HUES64 (cell line): ENCODE results near the gene PDLIM7.

Experiments
- H3K27ac ChIP-seq: 2 replicates; pipeline ENCODE4 v1.7.0; 2013; ENCODE audit warnings: low read depth, low read length, inconsistent platforms
- H3K27me3 ChIP-seq: 2 replicates; pipeline ENCODE4 v1.6.1; 2013; ENCODE audit warnings: mild to moderate bottlenecking, low read length; ENCODE audit not compliant: insufficient read depth
- H3K36me3 ChIP-seq: 2 replicates; pipeline ENCODE4 v1.6.1; 2013; ENCODE audit warnings: mild to moderate bottlenecking, low read length; ENCODE audit not compliant: insufficient read depth
- H3K4me1 ChIP-seq: 2 replicates; pipeline ENCODE4 v1.6.1; 2013; ENCODE audit warnings: mild to moderate bottlenecking, low read length, moderate library complexity; ENCODE audit not compliant: insufficient read depth
- H3K4me3 ChIP-seq: 2 replicates; pipeline ENCODE4 v1.5.1; 2013; ENCODE audit warnings: mild to moderate bottlenecking, low read length, moderate library complexity
- H3K9ac ChIP-seq: 2 replicates; pipeline ENCODE4 v1.6.1; 2013; ENCODE audit warnings: mild to moderate bottlenecking, low read depth, low read length
- H3K9me3 ChIP-seq: 2 replicates; pipeline ENCODE4 v1.6.1; 2013; ENCODE audit warnings: low read depth, low read length; ENCODE audit not compliant: insufficient read depth
- WGBS: fragments of 150-250, 120-280 bp; methylation state at CpG from one replicate; pipeline ENCODE4 v1.1.7; 2013; ENCODE audit warnings: missing lambda C conversion rate; 5-methylcytosine and 5-hydroxymethylcytosine counted together

Gene PDLIM7

DNA sequence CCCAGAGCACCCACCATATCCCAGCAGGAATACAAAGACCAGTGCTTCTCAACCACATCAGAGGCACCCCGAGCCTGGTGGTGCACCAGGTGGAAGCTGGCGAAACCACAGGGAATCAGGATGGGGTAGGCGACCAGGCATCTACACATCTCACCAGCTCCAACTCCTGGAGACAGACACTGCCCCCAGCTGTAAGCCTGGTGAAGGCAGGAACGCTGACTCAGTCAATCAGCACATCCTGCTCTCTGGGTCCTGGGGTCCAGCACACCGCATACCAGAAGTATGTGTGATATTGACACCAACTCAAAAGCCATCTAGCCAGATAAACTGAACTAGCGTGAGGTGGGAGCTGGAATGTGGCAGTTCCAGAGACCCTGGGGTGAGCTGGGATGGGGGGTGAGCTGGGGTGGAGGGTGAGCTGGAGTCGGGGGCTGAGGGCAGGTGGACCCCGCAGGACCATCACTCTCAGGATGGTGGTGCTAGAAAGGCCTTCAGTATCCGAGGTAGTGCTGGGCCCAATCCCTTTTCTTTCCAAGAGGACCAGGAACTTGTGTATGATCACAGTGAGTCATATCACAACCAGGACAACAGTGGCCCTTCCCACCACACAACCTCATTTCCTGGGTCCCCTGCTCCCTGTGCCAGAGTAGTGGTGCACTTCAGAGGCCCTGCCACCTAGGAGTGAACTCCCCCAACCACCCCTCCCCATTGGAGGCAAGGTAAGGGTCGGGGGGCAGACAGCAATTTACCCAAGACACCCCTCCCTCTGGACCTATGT, 26.5 kb downstream of the PDLIM7 start:
- no peak overlapping the region for H3K27ac ChIP-seq
- no peak overlapping the region for H3K9ac ChIP-seq
- peaks cover 40% of the 10 kb centered on the region for H3K4me1 ChIP-seq
- H3K36me3 ChIP-seq = peaks cover 60% of the 10 kb centered on the region
- H3K9me3 ChIP-seq = no peaks in the 10 kb centered on the region
- 88% methylated on average over 10 of the region's 10 CpGs for WGBS
- peak overlapping the region; percentile 98; the same call in 1 of the 2 replicates for H3K4me3 ChIP-seq
- H3K27me3 ChIP-seq = no peaks in the 10 kb centered on the region

DNA sequence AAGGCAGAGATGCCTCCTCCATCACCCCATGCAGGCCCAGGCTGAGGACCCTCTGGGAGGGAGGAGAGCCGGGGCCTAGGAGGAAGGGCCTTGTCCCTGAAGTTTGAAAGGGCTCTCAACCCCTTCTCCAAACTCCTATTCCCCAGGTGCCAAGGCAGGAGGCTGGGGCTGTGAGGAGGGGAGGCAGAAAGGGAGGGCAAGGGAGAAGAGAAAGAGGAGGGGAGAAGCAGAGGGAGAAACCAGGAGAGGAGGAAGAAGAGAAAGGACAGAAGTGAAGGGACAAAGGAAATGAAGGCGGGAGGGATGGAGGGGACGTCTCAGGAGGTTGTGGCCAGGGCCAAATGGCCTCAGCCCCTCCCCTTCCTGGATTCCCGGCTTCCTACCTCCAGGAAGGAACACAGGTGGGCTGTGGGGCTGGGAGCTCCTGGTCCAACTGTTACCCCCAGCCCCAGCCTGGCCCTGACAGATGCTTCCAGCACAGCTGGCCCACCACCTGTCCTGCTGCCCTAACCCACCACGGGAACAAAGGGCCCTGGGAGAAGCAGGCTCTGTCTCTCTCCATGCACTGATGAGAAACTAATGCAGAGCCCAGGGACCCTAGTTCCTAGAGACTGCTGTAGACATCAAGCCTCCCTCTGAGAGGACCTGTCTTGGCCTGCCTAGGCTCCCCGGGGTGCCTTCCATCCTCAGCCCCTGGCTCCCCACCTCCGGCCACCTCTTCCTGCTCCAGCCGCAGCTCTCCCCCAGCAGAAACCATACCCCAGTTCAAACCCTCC, 27.5 kb downstream of the PDLIM7 start:
- 0 out of 2 replicates have a peak overlapping the region, but pooled peaks have one; percentile 0 for H3K4me3 ChIP-seq
- no peaks in the 10 kb centered on the region for H3K27me3 ChIP-seq
- peak overlapping the region; percentile 65 for H3K27ac ChIP-seq
- H3K36me3 ChIP-seq = peaks cover 70% of the 10 kb centered on the region
- WGBS = 74% methylated on average over 7 of the region's 8 CpGs
- H3K4me1 ChIP-seq = peaks cover 33% of the 10 kb centered on the region
- H3K9me3 ChIP-seq = 0 out of 2 replicates have a peak, but pooled peaks cover 3% of the 10 kb centered on the region
- H3K9ac ChIP-seq = no peak overlapping the region

DNA sequence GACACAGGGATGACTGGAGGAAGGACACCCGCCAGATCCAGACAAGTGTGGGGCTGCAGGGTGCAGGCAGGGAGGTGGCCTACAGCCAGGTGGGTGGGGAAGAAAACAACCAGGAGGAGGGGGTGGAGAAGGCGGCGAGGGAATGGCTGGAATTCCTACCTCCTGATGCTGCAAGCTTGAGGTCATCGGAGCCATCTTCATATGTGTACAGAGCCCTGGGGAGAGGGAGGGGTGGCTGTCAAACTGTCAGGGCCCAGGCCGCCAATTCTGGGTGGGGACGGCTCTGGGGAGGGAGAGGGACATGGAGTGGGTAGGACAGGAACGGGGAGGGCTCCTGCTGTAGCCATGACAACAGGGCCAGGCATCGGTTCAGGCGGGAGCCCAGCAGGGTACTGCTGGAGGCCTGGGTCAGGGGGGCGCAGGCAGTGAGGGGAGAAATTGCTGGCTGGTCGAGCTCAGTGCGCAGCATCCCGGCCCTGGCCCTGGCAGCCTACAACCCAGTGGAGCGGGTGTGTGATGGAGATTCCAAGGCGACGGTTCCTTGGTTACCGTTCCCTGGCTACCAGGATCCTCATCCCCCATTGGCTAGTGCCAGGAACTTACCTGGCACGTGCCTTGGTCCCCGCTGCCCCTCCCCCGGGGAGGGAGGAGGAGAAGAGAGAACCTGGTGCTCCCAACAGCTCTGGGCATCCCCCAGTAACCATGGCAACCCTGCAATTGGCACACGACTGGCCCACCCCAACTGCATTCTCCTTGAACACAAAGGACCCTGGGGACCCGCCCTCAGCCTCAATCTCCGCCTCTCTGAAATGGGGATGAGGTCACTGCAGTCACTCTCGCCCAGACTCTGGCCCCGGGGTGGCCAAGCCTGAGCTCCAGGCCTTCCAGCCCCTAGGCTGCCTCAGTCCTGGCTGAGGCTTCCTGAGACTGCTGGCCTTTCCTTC, 28.4 kb downstream of the PDLIM7 start:
- Histone ChIP-seq H3K27ac (peak overlapping the region; percentile 65), H3K27me3 (no peaks in the 10 kb centered on the region), H3K4me3 (no peak overlapping the region), H3K4me1 (peaks cover 27% of the 10 kb centered on the region), H3K9ac (no peak overlapping the region), H3K9me3 (0 out of 2 replicates have a peak, but pooled peaks cover 3% of the 10 kb centered on the region), H3K36me3 (peaks cover 70% of the 10 kb centered on the region)
- WGBS = 64% methylated on average over 24 of the region's 25 CpGs

DNA sequence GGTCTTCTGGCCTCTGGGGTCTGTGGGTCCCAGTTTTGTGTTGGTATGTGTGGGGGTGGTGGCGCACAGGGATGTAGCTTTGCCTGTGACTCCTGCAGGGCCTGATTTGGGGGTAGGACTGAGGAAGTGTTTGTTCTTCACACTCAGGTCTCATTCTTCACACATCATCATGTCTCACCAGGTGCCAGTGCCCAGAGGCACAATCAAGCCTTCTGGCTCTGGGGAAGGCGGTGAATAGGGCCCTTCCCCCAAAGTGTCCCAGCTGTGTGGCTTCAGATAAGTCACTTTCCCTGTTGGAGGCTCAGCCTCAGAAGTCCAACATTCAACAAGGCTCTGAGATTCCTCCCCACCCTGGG, 29.1 kb downstream of the PDLIM7 start:
- Histone ChIP-seq H3K27me3 (no peaks in the 10 kb centered on the region), H3K4me1 (peaks cover 26% of the 10 kb centered on the region), H3K4me3 (no peak overlapping the region), H3K36me3 (peaks cover 75% of the 10 kb centered on the region), H3K27ac (peak overlapping the region; percentile 6; the same call in 1 of the 2 replicates), H3K9ac (no peak overlapping the region), H3K9me3 (0 out of 2 replicates have a peak, but pooled peaks cover 3% of the 10 kb centered on the region)
- WGBS = 78% methylated on average over 1 of the region's 2 CpGs

DNA sequence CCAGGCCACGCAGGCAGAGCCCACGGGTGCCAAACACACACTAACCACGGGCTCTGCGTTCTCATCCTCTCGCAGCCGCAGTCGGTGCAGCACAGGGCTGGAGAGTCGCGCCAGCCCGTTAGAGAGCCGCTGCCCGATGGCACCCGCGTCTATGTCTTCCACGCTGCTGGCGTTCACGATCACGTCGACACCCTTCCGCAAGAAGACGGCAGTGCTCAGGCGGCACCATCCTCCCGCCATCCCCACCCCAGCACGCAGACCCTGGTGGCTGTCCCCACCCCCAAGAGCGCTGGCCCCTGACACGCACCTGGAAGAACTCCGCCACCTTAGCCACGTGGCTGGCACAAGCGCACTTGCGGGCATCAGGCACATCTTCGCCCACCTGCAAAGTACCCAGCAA, 30.0 kb downstream of the PDLIM7 start:
- Histone ChIP-seq H3K27me3 (no peaks in the 10 kb centered on the region), H3K4me3 (no peak overlapping the region), H3K36me3 (peaks cover 82% of the 10 kb centered on the region), H3K4me1 (peaks cover 26% of the 10 kb centered on the region), H3K9me3 (0 out of 2 replicates have a peak, but pooled peaks cover 3% of the 10 kb centered on the region), H3K27ac (no peak overlapping the region), H3K9ac (no peak overlapping the region)
- 96% methylated on average over 31 of the region's 31 CpGs for WGBS

DNA sequence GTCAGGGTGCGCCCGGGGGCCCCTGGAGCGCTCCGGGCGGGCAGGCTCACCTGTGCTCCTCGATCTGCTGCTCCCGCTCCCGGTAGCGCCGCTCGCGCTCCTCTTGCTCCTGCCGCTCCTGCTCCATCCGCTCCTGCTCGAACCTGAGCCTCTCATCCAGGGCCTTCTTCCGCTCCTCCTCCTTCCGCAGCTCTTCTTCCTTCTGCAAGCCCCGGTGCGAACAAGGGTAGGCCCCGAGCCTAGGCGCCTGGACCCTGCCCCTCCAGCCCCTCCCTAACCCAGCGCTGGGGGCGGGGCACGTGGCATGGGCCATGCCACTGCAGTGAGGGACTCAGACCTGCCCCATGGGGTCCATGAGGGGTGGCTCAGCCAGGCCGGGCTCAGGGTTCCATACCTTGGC, 30.5 kb downstream of the PDLIM7 start:
- peaks cover 84% of the 10 kb centered on the region for H3K36me3 ChIP-seq

DNA sequence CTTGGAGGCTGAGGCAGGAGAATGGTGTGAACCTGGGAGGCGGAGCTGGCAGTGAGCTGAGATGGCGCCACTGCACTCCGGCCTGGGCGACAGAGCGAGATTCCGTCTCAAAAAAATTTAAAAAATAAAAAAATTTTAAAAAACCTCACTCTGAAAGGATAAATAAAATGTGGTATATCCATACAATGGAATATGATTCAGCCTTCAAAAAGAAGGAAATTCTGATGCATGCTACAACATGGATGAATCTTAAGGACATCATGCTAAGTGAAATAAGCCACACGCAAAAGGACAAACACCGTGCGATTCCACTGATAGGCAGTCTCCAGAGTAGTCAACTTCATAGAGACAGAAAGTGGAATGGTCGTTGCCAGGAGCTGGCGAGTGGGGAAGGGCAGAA, 32.4 kb downstream of the PDLIM7 start:
- 86% methylated on average over 9 of the region's 11 CpGs for WGBS
- H3K36me3 ChIP-seq = peaks cover 82% of the 10 kb centered on the region
- no peaks in the 10 kb centered on the region for H3K27me3 ChIP-seq
- H3K4me3 ChIP-seq = no peak overlapping the region
- H3K9ac ChIP-seq = no peak overlapping the region
- no peak overlapping the region for H3K27ac ChIP-seq
- H3K9me3 ChIP-seq = 0 out of 2 replicates have a peak, but pooled peaks cover 3% of the 10 kb centered on the region
- peaks cover 6% of the 10 kb centered on the region for H3K4me1 ChIP-seq

More for the DNA sequence above, 30.5 kb downstream of the PDLIM7 start:
- Histone ChIP-seq H3K27ac (no peak overlapping the region), H3K27me3 (no peaks in the 10 kb centered on the region), H3K9me3 (0 out of 2 replicates have a peak, but pooled peaks cover 3% of the 10 kb centered on the region), H3K4me3 (no peak overlapping the region), H3K9ac (no peak overlapping the region), H3K4me1 (peaks cover 23% of the 10 kb centered on the region)
- WGBS = 96% methylated on average over 25 of the region's 25 CpGs

DNA sequence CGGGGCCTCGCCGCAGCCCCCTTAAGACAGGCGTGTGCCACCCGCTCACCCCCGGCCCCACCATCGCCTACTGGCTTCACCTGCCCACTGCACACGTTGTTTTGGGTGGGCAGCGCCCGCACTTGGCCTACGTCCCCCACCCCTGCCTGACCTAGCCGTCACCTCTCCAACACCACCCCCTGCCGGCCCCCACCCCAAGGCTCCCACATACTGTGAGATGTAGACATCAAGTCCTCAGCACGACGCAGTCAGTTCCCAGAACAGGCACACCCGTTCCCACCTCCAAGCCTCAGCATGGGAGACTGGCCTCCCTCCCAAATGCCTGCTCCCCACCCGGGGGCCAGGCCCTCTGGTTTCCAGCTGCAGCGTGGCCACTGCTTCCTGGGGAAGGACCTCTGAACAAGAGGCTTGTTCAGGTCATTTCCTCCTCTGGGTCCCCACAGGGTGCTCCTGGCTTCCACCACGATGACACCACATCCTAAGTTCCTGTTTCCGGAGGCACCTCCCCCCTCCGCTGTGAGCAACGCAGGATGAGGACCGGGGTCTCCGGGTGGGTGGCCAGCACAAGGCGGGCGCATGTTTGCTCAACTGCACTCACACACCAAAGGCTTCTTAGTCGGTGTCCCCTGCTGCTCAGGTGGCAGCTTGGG, 35.3 kb downstream of the PDLIM7 start:
- Histone ChIP-seq H3K4me3 (no peak overlapping the region), H3K4me1 (peaks cover 3% of the 10 kb centered on the region; the same call in 1 of the 2 replicates), H3K36me3 (peaks cover 80% of the 10 kb centered on the region), H3K9ac (no peak overlapping the region), H3K27ac (no peak overlapping the region), H3K9me3 (0 out of 2 replicates have a peak, but pooled peaks cover 3% of the 10 kb centered on the region), H3K27me3 (no peaks in the 10 kb centered on the region)
- WGBS = 93% methylated on average over 27 of the region's 27 CpGs

DNA sequence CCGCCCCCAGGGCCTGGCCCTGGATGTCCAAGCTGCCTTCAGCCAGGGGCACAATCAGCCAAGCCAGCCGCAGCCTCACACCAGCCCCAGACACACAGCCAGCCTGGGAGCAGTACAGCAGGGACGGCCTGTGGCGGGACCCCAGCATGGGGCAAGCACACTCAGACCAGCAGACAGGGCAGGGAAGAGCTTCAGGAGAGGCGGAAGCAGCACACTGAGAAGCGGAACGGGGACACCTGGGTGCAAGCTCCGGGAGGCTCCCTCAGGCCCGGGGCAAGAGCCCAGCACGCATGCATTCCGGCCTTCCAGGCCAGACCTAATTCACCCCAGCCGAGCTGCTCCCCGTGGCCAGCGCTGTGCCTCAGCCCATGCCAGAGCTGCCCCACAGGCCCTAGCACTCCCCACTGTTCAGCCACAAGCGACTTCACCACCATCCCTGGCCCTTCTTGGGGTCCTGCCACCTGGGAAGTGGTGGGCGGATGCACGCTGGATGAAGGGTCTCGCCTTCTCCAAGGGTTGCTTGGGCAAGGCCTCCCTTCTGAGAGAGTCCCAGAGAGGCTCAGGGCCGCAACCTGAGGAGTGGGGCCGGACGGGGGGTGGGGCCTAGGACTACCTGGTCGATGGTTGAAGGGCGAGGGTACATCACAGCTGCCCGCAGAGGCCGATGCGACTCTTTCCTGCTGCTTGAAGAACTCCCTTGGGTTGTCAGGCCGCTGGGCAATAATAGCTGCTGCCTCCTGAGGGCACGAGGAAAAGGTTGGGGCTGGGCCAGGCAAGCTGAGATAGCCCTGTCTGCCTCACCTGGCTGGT, 37.4 kb downstream of the PDLIM7 start:
- no peaks in the 10 kb centered on the region for H3K27me3 ChIP-seq
- 95% methylated on average over 28 of the region's 28 CpGs for WGBS
- 0 out of 2 replicates have a peak overlapping the region, but pooled peaks have one; percentile 35 for H3K27ac ChIP-seq
- H3K4me3 ChIP-seq = no peak overlapping the region
- H3K9me3 ChIP-seq = no peaks in the 10 kb centered on the region
- H3K9ac ChIP-seq = no peak overlapping the region
- H3K36me3 ChIP-seq = peaks cover 63% of the 10 kb centered on the region
- peaks cover 10% of the 10 kb centered on the region; the same call in 1 of the 2 replicates for H3K4me1 ChIP-seq
